ENCODE data around the gene GPC3. TPM values are rescaled to one million over a fixed set of nuclear protein-coding genes. Genes with fewer than 3 reads are reported as not detected.

GPC3 gene
- total RNA-seq, 1 donor, result not detected

GRCh38 chrX:133980832-133981588 is 4.4 kb downstream of the GPC3 start:
- no peak for TF ChIP-seq CTCF (IDR thresholded peaks at IDR 0.05; ENCODE audit: insufficient read depth, low read depth, low read length)
- DNase-seq (ENCODE audit: low read depth), result peak; percentile 11
- no peak overlapping the region for H3K4me3 ChIP-seq (ENCODE audit: low read depth, low read length)

- TF ChIP-seq CTCF (IDR thresholded peaks at IDR 0.05; ENCODE audit: insufficient read depth, low read depth, low read length), result no peak
- H3K4me3 ChIP-seq (ENCODE audit: low read depth, low read length), result no peak overlapping the region
- DNase-seq (ENCODE audit: low read depth), result no peak
Measured at GRCh38 chrX:133980406-133980805, 5.0 kb downstream of the GPC3 start.

- no peak for DNase-seq (ENCODE audit: low read depth)
- TF ChIP-seq CTCF (IDR thresholded peaks at IDR 0.05; ENCODE audit: insufficient read depth, low read depth, low read length), result no peak
- no peak overlapping the region for H3K4me3 ChIP-seq (ENCODE audit: low read depth, low read length)
Measured at GRCh38 chrX:133979641-133980230, 5.7 kb downstream of the GPC3 start.

GRCh38 chrX:133973704-133974103 is 11.7 kb downstream of the GPC3 start:
- no peak overlapping the region for H3K4me3 ChIP-seq (ENCODE audit: low read depth, low read length)
- no peak for TF ChIP-seq CTCF (IDR thresholded peaks at IDR 0.05; ENCODE audit: insufficient read depth, low read depth, low read length)
- no peak for DNase-seq (ENCODE audit: low read depth)

GRCh38 chrX:133972916-133973315 is 12.5 kb downstream of the GPC3 start:
- H3K4me3 ChIP-seq (ENCODE audit: low read depth, low read length), result no peak overlapping the region
- no peak for TF ChIP-seq CTCF (IDR thresholded peaks at IDR 0.05; ENCODE audit: insufficient read depth, low read depth, low read length)
- DNase-seq (ENCODE audit: low read depth), result no peak

GRCh38 chrX:133971586-133971985 is 13.8 kb downstream of the GPC3 start:
- no peak overlapping the region for H3K4me3 ChIP-seq (ENCODE audit: low read depth, low read length)
- TF ChIP-seq CTCF (IDR thresholded peaks at IDR 0.05; ENCODE audit: insufficient read depth, low read depth, low read length), result no peak
- DNase-seq (ENCODE audit: low read depth), result no peak
